CD4-positive, alpha-beta T cell treated with Interferon alpha-2 for 1 hour (primary cell): ENCODE results near the gene LIME1.

Experiments
- DNase-seq, 2 donors: peaks; one replicate each; pipeline ENCODE4 v3.0.0-alpha.2; 2020 to 2022

LIME1 gene

GRCh38 chr20:63735859-63736718 is at the start of gene LIME1:
Gene LIME1, plus strand, starts transcription at chr20:63736664. Its CDS starts 886 bp downstream, at chr20:63737550.
- DNase-seq, result peak; percentile 76 to 86

GRCh38 chr20:63687419-63688178 is 48.9 kb upstream of the LIME1 start:
- no peak for DNase-seq

- DNase-seq, result no peak
Observed at GRCh38 chr20:63688228-63689045, 48.0 kb upstream of the LIME1 start.

GRCh38 chr20:63689046-63690002 is 47.1 kb upstream of the LIME1 start:
- no peak for DNase-seq

GRCh38 chr20:63690003-63690897 is 46.2 kb upstream of the LIME1 start:
- DNase-seq, result no peak

- DNase-seq, result no peak
Observed at GRCh38 chr20:63690898-63691710, 45.4 kb upstream of the LIME1 start.

GRCh38 chr20:63691711-63692435 is 44.6 kb upstream of the LIME1 start:
- DNase-seq, result no peak

GRCh38 chr20:63692436-63693082 is 43.9 kb upstream of the LIME1 start:
- DNase-seq, result no peak

GRCh38 chr20:63693083-63693732 is 43.3 kb upstream of the LIME1 start:
- no peak for DNase-seq

GRCh38 chr20:63693733-63694583 is 42.5 kb upstream of the LIME1 start:
- DNase-seq, result no peak

GRCh38 chr20:63694584-63695423 is 41.7 kb upstream of the LIME1 start:
- DNase-seq, result no peak

- no peak for DNase-seq
Observed at GRCh38 chr20:63695424-63696305, 40.8 kb upstream of the LIME1 start.

- peak; percentile 34 to 39 for DNase-seq
Observed at GRCh38 chr20:63696306-63696627, 40.2 kb upstream of the LIME1 start.

GRCh38 chr20:63696628-63697356 is 39.7 kb upstream of the LIME1 start, which contains the start of gene TNFRSF6B:
Gene TNFRSF6B, plus strand, starts transcription at chr20:63696652. Its CDS starts 116 bp downstream, at chr20:63696768.
- DNase-seq, result no peak
